HG03439 (cell line): ENCODE measurements around the gene NFATC1.
A peak's percentile ranks its signal among the peaks of the same experiment; 100 is the strongest.

Source experiments
- ATAC-seq: cut with Tn5 transposase; IDR thresholded peaks from one replicate; pipeline ENCODE4 v1.9.1; 2021; ENCODE audit warnings: mild to moderate bottlenecking, moderate library complexity; ENCODE audit not compliant: unreplicated experiment

Gene NFATC1

GRCh38 chr18:79422022-79422782, 26.5 kb downstream of the NFATC1 start:
- peak; percentile 55 for ATAC-seq

GRCh38 chr18:79422783-79423165, 27.0 kb downstream of the NFATC1 start:
- no peak for ATAC-seq

GRCh38 chr18:79423211-79424007, 27.7 kb downstream of the NFATC1 start:
- ATAC-seq = no peak

- ATAC-seq = no peak
Observed at GRCh38 chr18:79424008-79424565, 28.4 kb downstream of the NFATC1 start.

GRCh38 chr18:79424880-79425568, 29.3 kb downstream of the NFATC1 start:
- ATAC-seq = no peak

GRCh38 chr18:79425569-79425886, 29.8 kb downstream of the NFATC1 start:
- no peak for ATAC-seq

GRCh38 chr18:79426376-79427300, 30.9 kb downstream of the NFATC1 start:
- no peak for ATAC-seq

GRCh38 chr18:79427368-79428225, 31.9 kb downstream of the NFATC1 start:
- ATAC-seq = no peak

GRCh38 chr18:79428287-79428686, 32.6 kb downstream of the NFATC1 start:
- no peak for ATAC-seq

- no peak for ATAC-seq
Observed at GRCh38 chr18:79429381-79429780, 33.7 kb downstream of the NFATC1 start.

GRCh38 chr18:79429785-79430281, 34.1 kb downstream of the NFATC1 start:
- no peak for ATAC-seq

- no peak for ATAC-seq
Observed at GRCh38 chr18:79432376-79433120, 36.8 kb downstream of the NFATC1 start.

GRCh38 chr18:79433431-79433830, 37.7 kb downstream of the NFATC1 start:
- ATAC-seq = no peak

- no peak for ATAC-seq
Observed at GRCh38 chr18:79434607-79435401, 39.1 kb downstream of the NFATC1 start.

GRCh38 chr18:79436556-79437275, 41.0 kb downstream of the NFATC1 start:
- ATAC-seq = no peak

- no peak for ATAC-seq
Observed at GRCh38 chr18:79438089-79438897, 42.6 kb downstream of the NFATC1 start.
